GM21825 (cell line): ENCODE results near the gene EFTUD2.

ENCODE experiments used
- ATAC-seq: cut with Tn5 transposase; IDR thresholded peaks from one replicate; pipeline ENCODE4 v1.9.1; 2021; ENCODE audit warnings: mild to moderate bottlenecking, moderate library complexity; ENCODE audit not compliant: unreplicated experiment

Gene EFTUD2

DNA sequence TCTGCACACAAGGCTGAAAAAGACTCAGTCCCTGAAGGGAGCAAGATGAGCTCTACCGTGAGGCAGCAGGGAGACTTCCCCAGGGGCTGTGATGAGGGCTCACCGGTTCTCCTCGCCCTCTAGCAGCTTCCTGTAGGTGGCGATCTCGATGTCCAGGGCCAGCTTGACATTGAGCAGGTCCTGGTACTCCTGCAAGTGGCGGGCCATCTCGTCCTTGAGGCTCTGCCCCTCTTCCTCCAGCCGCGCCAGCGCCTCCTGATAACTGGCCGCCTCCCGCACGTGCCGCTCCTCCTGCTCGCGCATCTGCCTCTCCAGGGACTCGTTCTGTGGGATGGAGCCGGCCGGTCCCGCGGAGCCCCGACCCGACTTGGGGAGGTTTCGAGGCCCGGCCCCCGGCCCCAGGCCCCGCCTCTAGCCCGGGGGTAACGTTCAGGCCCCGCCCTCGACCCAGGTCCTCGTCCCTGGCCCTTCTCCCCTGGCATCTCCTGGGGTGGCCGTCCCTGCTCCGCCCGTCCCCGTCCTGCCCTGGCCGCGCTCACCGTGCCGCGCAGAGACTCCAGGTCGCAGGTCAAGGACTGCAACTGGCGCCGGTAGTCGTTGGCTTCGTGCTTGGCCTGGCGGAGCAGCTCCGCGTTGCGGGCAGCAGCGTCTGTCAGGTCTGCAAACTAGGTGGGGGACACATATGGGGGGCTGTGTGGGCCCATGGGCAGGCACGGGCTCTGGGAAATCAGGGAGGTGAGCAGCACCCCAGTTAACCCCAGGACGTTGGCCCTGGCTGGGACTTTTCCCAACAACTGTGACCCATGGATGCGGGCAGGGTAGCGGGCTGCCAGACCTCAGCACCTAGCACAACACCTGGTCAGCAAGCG, 12.1 kb upstream of the EFTUD2 start:
- ATAC-seq = no peak

DNA sequence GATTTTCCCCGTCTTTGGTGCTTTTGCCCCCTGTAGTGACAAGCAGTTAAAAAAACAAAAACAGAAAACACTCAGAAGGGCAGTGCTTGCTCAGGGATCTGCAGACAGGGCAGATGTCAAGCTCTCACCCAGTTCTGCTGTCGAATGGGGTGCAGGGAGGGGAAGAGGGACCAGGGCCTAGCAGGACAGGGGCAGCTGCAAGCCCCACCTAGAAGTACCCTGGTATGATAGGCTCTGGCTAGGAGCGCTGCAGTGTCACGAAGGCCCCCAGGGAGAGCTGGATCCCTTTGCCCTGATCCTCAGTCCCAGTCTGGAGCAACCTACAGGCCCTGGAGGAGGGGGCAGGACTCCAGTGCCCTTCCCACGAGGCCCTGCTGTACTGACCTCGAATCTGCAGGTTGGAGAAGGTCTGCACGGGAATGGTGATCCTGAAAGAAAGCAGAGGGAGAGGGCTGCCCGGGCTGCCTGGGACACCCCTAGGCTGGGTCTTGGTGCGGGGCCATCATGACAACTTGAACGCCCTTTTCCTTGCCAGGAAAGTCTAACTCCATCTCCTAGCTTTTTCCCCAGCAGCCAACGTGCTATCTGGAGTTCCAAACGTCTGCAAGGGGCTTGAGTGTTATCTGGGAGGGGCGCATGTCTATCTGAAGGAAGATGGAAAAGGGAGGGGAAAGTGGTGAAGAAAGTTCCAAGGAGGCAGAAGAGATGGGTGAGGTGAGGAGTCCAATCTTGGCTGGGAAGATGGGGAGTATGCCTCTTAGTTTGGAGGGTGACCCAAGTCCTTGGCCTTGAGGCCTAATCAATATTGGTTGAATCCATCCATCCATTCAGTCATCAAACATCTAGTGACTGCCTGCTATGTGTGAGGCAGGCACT, 11.2 kb upstream of the EFTUD2 start:
- ATAC-seq = no peak

DNA sequence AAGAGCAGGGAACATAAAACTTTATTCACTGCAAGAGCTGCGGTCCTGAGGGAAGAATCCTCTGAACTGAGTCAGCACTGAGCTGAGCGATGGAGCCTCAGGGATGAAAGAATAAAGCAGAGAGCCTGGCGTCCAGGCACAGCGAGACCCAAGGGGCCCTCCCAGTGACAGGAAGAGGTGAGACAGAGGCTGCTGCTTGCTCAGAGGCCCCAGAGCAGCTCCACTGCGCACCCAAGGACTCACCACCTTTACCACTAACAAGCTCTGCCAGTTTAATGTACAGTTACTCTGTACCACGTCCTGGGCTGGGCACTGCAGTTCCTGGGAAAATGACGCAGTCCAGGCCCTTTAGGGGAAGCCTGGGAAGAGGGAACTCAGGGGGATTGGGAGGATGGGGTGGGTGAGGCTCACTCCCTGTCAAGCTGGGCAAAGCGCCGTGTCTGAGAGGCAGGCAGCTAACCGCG, 10.5 kb upstream of the EFTUD2 start:
- no peak for ATAC-seq

DNA sequence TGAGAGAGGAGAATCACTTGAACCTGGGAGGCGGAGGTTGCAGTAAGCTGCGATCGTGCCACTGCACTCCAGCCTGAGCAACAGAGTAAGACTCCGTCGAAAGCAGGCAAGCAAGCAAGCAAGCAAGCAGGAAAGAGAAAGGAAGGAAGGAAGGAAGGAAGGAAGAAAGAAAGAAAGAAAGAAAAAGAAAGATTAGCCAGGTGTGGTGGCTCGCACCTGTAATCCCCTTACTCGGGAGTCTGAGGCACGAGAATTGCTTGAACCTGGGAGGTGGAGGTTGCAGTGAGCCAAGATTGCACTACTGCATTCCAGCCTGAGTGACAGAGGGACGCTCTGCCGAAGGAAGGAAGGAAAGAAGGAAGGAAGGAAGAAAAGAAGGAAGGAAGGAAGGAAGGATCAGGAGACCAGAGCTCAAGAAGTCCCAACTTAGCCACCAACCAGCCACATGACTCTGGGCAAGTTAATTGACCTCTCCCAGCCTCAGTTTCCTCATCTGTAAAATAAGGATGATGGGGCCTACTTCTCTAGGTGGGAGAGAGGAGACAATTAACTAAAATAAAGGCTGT, 9.6 kb upstream of the EFTUD2 start:
- ATAC-seq = no peak

DNA sequence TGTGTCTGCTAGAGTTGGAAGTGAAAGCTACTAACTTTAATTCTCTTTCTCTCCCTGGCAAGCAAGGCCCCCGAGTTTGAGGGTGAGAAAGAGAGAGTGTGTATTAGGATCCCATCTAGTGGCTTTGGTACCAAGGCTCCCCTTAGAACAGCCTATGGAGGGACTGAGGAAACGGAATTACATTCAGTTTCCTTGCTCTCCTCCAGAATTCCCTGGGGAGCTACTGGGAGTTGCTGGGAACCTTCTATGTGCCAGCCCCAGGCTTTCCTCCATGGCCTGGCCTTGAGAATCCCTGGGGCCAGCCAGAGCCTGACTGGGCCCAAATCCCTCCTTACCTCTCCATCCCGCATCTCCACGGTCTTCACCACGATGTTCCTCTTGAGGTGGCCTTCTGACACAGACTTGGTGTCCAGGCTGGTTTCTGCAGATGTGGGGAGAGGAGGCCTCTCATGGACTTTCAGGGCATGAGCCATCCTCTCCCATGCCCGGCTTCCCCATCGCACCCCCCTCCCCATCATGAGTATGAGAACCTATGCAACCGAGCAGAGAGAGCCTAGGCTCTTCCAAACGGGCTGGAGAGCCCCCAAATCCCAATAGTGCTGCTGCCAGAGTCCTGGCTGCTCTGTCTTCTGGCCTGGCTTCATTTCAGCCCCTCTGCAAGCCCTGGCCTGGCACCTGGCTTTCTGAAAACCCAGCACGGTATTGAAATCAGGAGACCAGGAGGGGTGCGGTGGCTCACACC, 8.7 kb upstream of the EFTUD2 start:
- no peak for ATAC-seq

DNA sequence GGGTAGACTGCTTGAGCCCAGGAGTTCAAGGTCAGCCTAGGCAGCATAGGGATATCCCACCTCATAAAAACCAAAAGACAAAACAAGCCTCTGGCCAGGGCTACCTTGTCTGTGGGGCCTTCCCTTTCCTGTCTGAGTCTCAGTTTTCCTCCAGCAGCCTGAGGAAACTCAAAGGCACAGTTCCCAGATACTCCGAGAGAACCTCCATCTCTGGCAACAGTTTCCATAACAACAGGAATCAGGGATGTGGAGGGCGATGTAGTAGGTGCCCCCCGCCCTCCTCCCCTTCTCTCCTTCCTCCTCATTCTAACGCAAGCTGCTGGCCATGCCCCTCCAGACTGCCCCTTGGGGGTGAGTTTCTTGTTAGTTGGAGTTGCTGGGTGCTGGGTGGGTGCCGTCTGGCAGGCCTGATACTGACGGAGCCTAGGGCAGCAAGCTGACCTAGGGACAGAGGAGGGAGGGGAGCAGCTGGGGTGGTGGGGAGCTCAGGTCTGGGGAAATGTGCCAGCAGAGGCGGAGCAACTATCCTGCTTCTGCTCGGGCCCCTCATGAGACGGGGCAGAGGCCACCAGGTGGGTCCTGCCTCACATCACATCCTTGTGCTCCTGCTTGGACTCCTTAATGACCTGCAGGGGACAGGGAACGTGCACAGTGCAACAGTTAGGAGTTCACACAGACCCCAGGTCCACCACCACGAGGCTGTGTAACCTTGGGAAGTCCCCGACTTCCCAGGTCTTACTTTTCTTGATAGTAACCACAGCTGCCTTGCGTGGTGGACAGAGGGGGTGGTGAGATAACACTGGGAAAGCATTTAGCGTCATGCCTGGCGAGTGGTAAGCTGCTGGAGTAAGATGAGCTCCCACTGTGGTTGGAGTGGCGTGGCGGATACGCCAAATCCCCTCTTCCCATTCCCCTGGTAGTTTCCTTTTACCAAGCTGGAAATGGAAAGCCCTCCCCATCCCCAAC, 7.8 kb upstream of the EFTUD2 start:
- no peak for ATAC-seq

DNA sequence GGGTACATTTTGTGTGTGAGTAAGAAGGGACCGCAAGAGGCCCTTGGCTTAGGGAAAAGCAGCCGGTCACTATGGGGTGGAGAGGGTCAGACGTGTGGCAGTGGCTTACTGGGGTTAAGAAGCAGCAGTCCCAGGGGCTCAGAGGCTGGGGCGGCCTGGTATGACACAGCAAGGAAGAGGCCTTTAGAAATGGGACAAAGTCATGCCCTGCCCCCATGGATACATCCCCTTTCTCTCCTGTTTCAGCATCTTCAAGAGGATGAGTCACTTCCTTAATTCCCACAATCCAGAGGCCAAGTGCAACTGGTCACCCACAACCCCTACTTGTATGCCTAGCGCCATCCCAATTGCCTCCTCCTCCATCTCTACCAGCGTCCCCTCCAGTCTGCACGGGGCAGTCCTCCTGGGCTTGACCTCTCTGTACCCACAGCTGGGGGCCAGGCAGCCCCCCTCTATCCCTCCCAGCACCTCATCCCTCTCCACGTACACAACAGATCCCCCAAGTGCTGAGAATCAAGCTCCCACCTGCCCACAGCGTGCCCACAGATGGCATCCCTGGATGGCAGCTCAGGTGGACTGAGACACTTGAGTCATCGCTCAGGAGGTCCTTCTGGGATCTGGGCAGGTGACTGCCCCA, 6.9 kb upstream of the EFTUD2 start:
- ATAC-seq = no peak

DNA sequence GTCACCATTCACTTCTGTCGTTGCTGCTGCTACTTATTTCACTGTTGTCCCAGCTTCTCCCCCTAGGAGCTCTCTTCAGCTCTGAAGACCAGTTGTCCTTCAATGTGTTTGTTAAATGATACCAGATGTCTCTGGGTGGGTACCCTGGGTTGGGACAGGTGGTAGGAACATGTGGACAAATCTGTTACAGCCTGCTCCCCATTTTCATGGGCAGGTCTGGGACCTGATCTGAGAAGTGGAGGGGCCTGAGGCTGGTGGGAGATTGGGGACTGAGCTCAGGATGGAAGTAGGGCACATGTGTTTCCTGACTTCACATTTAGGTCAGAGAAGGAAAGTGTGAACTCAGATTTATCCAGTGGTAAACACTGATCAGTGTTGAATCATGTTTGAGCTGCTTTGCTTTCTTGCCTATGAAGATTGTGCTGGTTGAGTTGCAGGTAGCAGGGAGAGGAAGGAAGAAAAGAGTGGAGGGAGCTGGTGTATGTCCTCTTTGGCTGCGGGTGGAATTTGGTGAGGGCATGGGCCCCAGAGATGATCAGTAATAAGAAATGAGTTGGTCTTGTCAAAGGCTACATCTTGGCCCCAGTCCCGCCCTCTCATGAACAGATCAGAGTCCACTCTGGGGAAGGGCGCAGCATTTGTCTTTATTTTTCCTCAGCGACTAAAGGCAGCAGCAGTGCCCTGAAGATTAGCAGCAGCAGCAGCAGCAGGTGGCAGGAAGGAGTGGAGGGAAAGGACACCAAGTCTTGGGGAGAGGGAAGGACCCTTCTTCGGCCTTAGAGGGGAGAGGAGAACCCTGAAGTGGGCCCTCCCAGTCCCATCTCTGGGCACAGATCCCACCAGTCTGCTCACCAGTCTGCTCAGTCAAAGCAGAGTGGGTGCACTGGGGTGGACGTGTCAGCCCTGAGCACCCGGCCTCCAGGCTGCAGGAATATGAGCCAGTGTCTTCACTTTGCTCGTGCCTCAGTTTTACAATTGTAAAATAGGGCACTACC, 6.1 kb upstream of the EFTUD2 start:
- no peak for ATAC-seq

DNA sequence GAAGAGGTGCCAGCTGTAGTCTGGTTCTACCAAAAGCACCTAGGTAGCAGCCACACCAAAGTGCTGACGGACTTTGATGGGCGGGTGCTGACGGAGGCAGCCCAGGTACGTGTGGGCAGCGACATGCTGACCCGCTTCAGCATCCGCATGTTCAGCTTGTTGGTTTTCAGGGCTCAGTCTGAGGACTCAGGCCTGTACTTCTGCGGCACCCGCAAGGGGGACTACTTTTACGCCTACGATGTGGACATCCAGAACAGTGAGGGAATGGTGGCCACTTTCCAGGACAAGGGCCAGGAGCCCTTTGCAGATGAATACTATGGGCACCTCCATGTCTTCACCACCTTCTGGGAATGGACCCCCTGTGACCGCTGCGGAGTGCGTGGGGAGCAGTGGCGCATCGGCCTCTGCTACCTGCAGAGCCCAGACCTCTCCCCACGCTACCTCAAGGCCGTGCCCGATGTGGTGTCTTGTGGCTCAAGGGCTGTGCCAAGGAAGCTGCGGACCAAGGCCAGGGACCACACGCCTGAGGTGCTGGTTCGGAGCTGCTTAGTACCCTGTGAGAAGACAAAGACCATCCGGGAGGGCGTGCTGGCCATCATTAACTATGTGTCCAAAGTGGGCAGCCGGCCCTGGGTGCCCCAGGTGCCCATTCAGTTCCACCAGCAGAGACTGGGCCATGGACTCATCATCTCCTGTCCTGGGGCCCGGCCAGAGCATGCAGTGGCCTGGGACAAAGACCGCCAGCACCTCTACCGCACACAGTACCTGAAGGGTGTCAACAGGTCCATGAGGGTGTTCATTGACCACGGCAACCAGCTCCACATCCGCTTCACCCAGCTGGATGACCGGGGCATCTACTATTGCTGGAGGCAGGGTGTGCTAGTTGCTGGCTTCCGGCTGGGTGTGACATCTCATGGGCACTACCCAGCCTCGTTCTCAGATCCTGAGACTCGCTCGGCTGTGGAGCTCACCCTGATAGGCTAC, 5.0 kb upstream of the EFTUD2 start:
- ATAC-seq = no peak

DNA sequence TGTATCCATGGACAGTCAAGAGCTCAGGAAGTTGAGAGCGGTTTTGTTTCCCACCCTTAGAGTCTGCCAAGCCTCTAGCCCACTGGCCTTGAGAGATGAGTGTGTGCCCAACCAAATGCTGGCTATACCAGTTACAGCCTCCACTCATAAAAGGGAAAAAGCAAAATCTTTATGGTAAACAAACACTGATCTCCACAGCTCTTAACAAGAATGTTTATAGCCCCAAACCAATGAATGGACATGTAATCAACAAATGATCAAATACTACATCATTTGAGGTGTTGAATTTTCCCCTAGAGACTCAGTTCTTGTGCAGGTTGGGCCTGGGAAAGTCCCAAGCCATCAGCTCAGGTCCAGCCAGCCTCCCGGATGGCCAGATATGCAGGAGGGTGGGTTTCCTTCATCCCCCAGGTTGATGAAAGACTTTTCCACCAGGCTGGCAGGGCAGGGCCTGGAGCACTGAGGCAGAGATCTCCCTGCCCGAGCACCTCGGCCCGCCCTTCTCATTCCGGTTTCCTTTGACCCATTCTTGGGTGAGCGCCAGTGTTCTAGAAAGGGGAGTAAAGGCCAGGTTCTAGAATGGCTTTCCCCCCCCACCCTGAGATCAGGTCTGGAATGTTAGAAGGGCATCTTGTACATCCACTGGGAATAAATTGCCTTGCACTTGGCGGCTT, 3.9 kb upstream of the EFTUD2 start:
- ATAC-seq = no peak

DNA sequence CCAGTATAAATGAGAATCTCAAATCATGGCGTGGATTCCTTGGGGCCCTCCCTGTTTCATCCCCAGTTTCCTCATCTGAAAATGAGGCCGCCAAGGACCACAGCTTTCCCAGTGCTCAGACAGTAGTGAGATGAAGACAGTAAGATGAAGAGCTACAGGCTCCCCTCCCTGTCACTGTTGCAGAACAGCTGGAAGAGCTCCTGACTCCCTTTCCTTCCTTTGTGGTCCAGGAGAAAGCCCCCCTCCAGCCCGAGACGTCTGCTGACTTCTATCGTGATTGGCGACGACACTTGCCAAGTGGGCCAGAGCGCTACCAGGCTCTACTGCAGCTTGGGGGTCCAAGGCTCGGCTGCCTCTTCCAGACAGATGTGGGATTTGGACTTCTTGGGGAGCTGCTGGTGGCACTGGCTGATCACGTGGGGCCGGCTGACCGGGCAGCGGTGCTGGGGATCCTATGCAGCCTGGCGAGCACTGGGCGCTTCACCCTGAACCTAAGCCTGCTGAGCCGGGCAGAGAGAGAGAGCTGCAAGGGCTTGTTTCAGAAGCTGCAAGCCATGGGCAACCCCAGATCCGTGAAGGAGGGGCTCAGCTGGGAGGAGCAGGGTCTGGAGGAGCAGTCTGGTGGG, 3.0 kb upstream of the EFTUD2 start:
- no peak for ATAC-seq

DNA sequence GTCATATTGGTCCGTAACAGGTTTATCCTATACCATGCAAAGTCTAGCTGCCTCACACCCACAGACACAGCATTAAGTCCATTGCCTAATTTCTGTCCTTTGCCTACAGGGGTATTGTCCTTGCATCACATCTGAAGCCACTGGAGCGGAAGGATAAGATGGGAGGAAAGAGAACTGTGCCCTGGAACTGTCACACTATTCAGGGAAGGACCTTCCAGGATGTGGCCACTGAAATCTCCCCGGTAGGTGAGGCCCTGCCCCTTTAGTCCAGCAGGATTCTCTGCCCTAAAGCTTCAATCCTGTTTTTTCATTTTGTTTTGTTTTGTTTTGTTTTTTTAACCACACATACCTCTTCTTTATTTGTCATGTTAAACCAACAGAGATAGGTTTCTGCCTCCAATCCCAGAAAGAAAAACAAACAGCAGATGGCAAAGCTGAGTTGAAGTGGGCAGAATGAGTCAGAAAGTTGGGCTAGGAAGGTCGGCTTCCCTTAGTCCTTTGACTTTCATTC, 2.2 kb upstream of the EFTUD2 start:
- no peak for ATAC-seq

DNA sequence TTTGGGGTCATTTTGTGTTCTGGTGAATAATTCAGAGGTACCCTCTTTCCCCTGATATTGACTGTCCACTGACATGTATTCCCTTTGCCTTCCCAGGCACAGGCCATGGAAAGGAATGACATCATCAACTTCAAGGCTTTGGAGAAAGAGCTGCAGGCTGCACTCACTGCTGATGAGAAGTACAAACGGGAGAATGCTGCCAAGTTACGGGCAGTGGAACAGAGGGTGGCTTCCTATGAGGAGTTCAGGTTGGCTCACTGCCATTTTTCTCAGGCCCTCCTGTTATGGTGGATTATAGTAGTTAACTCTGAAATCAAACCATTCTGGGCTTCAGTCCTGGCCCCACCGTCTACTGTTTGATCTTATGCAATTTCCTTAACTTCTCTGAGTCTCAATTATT, 1.6 kb upstream of the EFTUD2 start:
- ATAC-seq = no peak

DNA sequence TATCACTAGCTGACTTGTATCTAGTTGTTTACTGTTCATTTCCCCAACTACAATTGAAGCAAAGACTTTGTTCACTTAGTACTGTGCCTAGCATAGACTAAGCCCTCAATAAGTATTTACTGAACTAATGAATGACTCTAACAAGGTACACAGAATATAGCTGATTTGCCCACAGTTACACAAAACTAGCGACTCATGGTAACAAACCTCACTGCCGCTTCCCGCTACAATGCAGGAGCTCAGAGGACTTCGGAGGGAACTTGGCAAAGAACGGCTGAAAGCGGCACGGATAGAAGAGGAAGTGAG, 524 bp downstream of the EFTUD2 start:
- ATAC-seq = no peak

DNA sequence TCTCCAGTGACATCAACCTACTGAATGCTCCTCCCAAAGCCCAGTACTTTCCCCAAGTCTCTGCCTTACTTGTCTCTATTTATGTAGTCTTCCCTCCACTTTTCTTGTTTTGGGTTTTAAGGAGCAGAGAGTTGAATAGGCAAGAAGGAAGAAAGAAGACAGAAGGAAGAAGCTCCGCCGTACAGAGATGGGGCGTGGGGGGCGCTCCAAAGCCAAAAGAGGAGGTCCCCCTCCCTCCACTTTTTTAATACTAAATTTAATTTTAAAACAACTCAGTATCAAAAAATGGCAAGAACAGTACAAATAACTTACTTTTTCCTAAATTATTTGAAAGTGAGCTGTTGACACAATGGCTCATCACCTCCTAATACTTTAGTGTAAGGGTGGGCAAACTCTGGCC, 4.6 kb downstream of the EFTUD2 start:
- ATAC-seq = no peak

DNA sequence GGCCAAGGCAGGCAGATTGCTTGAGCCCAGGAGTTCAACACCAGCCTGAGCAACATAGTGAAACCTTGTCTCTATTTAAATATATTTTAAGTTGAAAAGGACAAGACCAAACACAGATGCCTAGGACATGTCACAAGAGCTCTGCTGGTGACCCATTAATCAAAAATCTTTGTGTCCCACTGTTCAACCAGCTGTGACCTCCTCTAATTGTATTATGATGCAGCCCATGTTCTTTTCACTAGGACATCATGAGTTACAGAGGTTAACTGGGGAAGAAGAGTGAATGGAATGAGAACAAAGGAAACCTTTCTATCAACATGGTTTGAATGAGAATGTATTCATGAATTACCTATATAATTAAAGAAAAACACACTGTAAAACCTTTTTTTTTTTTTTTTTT, 7.0 kb downstream of the EFTUD2 start:
- no peak for ATAC-seq
